Erythroblast (primary cell): Measurements from ENCODE around the gene GTF3C1.

Source experiments
- GATA1 ChIP-seq: IDR thresholded peaks from 2 replicates; pipeline ENCODE4 v1.6.1; 2011; ENCODE audit warnings: low read depth, mild to moderate bottlenecking, control low read depth, low read length, moderate library complexity
- POLR2A ChIP-seq: IDR thresholded peaks from 2 replicates; pipeline ENCODE4 v1.6.1; 2011; ENCODE audit warnings: mild to moderate bottlenecking, low read length

- TF ChIP-seq POLR2A (no peak), GATA1 (no peak)
Observed at GRCh38 chr16:27436921-27437650, 112.6 kb downstream of the GTF3C1 start.
